ENCODE measurements around the gene PKN1. TPM values are rescaled to one million over a fixed set of nuclear protein-coding genes. Genes with fewer than 3 reads are reported as not detected.

Gene PKN1
- total and polyA plus RNA-seq, 2 of the 13 experiments (the other 11 are each of a cell fraction or from before 2014, with no cell fraction given) = 45.7 to 54.5 TPM

DNA sequence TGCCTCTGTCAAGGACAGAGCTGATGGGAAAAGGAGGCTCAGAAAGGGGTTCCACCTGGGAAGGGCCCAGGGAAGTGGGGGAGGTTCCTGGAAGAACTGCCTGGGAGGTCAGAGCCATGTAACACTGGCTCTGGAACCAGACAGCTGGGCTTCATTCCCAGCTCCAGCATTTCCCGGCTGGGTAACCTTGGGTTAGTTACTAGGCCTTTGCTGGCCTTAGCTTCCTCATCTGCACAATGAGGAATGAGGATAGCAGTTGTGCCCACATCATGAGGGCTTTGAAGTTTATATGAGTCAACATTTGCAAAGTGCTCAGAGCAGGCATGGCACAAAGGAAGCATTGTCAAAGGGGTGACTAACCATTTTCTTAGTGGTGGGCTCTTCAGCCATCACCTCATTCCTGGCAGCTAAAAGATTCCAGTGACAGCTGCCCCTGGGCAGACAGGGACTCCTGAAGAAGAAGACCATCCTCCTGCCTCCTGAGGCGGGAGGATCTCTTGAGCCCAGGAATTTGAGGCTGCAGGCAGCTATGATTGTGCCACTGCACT is 86.8 kb downstream of the PKN1 start (continued):
- TF ChIP-seq, protein P1, sequence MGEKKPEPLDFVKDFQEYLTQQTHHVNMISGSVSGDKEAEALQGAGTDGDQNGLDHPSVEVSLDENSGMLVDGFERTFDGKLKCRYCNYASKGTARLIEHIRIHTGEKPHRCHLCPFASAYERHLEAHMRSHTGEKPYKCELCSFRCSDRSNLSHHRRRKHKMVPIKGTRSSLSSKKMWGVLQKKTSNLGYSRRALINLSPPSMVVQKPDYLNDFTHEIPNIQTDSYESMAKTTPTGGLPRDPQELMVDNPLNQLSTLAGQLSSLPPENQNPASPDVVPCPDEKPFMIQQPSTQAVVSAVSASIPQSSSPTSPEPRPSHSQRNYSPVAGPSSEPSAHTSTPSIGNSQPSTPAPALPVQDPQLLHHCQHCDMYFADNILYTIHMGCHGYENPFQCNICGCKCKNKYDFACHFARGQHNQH (CRISPR knock-in tag; IDR thresholded peaks at IDR 0.05) = peak; percentile 74; the same call in 1 of the 2 replicates
- peak; percentile 63; the same call in 1 of the 2 replicates for TF ChIP-seq FOSL1 (CRISPR knock-in tag; IDR thresholded peaks at IDR 0.05; ENCODE audit: borderline replicate concordance)
- TF ChIP-seq TSC22D2 (CRISPR knock-in tag; IDR thresholded peaks at IDR 0.05; ENCODE audit: borderline replicate concordance) = 0 out of 2 replicates have a peak, but pooled peaks have one; percentile 69
- peak; percentile 25; the same call in 1 of the 2 replicates for TF ChIP-seq TBX3 (IDR thresholded peaks at IDR 0.05; ENCODE audit: borderline replicate concordance)
- TF ChIP-seq ZNF496 (CRISPR knock-in tag; IDR thresholded peaks at IDR 0.05; ENCODE audit: insufficient replicate concordance) = no peak
- TF ChIP-seq, protein P2, sequence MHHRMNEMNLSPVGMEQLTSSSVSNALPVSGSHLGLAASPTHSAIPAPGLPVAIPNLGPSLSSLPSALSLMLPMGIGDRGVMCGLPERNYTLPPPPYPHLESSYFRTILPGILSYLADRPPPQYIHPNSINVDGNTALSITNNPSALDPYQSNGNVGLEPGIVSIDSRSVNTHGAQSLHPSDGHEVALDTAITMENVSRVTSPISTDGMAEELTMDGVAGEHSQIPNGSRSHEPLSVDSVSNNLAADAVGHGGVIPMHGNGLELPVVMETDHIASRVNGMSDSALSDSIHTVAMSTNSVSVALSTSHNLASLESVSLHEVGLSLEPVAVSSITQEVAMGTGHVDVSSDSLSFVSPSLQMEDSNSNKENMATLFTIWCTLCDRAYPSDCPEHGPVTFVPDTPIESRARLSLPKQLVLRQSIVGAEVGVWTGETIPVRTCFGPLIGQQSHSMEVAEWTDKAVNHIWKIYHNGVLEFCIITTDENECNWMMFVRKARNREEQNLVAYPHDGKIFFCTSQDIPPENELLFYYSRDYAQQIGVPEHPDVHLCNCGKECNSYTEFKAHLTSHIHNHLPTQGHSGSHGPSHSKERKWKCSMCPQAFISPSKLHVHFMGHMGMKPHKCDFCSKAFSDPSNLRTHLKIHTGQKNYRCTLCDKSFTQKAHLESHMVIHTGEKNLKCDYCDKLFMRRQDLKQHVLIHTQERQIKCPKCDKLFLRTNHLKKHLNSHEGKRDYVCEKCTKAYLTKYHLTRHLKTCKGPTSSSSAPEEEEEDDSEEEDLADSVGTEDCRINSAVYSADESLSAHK (CRISPR knock-in tag; IDR thresholded peaks at IDR 0.05; ENCODE audit: borderline replicate concordance) = no peak
- TF ChIP-seq, protein P3, sequence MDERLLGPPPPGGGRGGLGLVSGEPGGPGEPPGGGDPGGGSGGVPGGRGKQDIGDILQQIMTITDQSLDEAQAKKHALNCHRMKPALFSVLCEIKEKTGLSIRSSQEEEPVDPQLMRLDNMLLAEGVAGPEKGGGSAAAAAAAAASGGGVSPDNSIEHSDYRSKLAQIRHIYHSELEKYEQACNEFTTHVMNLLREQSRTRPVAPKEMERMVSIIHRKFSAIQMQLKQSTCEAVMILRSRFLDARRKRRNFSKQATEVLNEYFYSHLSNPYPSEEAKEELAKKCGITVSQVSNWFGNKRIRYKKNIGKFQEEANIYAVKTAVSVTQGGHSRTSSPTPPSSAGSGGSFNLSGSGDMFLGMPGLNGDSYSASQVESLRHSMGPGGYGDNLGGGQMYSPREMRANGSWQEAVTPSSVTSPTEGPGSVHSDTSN (CRISPR knock-in tag; IDR thresholded peaks at IDR 0.05) = no peak
- TF ChIP-seq, protein P4, sequence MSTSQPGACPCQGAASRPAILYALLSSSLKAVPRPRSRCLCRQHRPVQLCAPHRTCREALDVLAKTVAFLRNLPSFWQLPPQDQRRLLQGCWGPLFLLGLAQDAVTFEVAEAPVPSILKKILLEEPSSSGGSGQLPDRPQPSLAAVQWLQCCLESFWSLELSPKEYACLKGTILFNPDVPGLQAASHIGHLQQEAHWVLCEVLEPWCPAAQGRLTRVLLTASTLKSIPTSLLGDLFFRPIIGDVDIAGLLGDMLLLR (CRISPR knock-in tag; IDR thresholded peaks at IDR 0.05) = no peak
- TF ChIP-seq ZNF251 (CRISPR knock-in tag; IDR thresholded peaks at IDR 0.05) = no peak
- TF ChIP-seq, protein P5, sequence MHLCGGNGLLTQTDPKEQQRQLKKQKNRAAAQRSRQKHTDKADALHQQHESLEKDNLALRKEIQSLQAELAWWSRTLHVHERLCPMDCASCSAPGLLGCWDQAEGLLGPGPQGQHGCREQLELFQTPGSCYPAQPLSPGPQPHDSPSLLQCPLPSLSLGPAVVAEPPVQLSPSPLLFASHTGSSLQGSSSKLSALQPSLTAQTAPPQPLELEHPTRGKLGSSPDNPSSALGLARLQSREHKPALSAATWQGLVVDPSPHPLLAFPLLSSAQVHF (CRISPR knock-in tag; IDR thresholded peaks at IDR 0.05) = no peak
- TF ChIP-seq, protein P6, sequence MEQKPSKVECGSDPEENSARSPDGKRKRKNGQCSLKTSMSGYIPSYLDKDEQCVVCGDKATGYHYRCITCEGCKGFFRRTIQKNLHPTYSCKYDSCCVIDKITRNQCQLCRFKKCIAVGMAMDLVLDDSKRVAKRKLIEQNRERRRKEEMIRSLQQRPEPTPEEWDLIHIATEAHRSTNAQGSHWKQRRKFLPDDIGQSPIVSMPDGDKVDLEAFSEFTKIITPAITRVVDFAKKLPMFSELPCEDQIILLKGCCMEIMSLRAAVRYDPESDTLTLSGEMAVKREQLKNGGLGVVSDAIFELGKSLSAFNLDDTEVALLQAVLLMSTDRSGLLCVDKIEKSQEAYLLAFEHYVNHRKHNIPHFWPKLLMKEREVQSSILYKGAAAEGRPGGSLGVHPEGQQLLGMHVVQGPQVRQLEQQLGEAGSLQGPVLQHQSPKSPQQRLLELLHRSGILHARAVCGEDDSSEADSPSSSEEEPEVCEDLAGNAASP (CRISPR knock-in tag; IDR thresholded peaks at IDR 0.05; ENCODE audit: borderline replicate concordance) = peak; percentile 81; the same call in 1 of the 2 replicates
- TF ChIP-seq, protein P7, sequence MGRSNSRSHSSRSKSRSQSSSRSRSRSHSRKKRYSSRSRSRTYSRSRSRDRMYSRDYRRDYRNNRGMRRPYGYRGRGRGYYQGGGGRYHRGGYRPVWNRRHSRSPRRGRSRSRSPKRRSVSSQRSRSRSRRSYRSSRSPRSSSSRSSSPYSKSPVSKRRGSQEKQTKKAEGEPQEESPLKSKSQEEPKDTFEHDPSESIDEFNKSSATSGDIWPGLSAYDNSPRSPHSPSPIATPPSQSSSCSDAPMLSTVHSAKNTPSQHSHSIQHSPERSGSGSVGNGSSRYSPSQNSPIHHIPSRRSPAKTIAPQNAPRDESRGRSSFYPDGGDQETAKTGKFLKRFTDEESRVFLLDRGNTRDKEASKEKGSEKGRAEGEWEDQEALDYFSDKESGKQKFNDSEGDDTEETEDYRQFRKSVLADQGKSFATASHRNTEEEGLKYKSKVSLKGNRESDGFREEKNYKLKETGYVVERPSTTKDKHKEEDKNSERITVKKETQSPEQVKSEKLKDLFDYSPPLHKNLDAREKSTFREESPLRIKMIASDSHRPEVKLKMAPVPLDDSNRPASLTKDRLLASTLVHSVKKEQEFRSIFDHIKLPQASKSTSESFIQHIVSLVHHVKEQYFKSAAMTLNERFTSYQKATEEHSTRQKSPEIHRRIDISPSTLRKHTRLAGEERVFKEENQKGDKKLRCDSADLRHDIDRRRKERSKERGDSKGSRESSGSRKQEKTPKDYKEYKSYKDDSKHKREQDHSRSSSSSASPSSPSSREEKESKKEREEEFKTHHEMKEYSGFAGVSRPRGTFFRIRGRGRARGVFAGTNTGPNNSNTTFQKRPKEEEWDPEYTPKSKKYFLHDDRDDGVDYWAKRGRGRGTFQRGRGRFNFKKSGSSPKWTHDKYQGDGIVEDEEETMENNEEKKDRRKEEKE (IDR thresholded peaks at IDR 0.05) = no peak
- peak; percentile 71; the same call in 1 of the 2 replicates for TF ChIP-seq TAF1 (CRISPR knock-in tag; IDR thresholded peaks at IDR 0.05)
- no peak for TF ChIP-seq NFIB (CRISPR knock-in tag; IDR thresholded peaks at IDR 0.05; ENCODE audit: borderline replicate concordance)
- peak; percentile 80 for TF ChIP-seq POLR2G (IDR thresholded peaks at IDR 0.05; ENCODE audit: low read depth, low read length)
- peak; percentile 93 for TF ChIP-seq NCOA2 (CRISPR knock-in tag; IDR thresholded peaks at IDR 0.05)

Data from HepG2 (cell line).